Measurements from ENCODE around the gene KLHL21. TPM values are rescaled to one million over a fixed set of nuclear protein-coding genes. Genes with fewer than 3 reads are reported as not detected.

The KLHL21 gene
- total and polyA plus RNA-seq, 9 of the 15 experiments (the other 6 are each of a cell fraction or from before 2014, with no cell fraction given) = 2.1 to 42.1 (median 17.5) TPM

DNA sequence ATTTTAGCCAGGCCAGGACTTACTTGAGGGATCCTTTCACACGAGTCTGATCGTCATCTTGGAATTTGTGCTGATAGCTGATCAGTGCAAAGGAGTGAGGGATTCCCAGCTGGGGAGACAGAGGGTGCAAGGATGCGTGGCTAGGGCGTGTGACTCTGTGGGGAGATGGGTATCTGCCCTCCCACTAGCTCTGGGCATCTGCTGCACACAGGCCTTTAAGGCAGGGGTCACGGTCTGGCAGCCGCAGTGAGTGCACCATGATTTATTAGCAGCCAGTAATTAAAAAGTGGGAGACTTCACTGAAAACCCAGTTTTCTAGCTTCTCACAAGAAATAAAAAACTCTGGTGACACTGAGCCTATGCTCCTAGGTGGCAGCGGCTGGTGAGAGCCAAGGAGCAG, 42.3 kb upstream of the KLHL21 start:
- intact Hi-C loops (cut with micrococcal nuclease) = no loop called here
- ChIA-PET POLR2A (interaction anchor here (0.6 to 2.2 kb wide), 4 partner anchors 10 to 277 kb away, joined by 3 to 6 read pairs (median 4); no protein-coding TSS in a partner anchor), CTCF (ENCODE audit: low intra/inter-chr PET ratio) (interaction anchor here (1.2 to 2.4 kb wide), 2 partner anchors 158 to 159 kb away, joined by 3 to 31 read pairs; no protein-coding TSS in a partner anchor)
- H3K27ac ChIP-seq (ENCODE audit: extremely low read depth, low read depth, low read length) = no peak overlapping the region
- no peak overlapping the region for H2AFZ ChIP-seq (ENCODE audit: low read depth, low read length)
- BruUV-seq (replicated peaks) = no TSS peak
- H3K4me2 ChIP-seq (ENCODE audit: insufficient read depth, low read length) = no peak overlapping the region
- H3K9me1 ChIP-seq (ENCODE audit: control insufficient read depth, insufficient read depth, low read length) = no peaks in the 10 kb centered on the region
- peaks cover 79% of the 10 kb centered on the region for H3K36me3 ChIP-seq (ENCODE audit: control insufficient read depth, insufficient read depth, low read length)
- no peaks in the 10 kb centered on the region; a peak in 1 of 5 replicates for H3K4me1 ChIP-seq (replicated peaks in 1 of 2; ENCODE audit: control insufficient read depth in 2 of 2, insufficient read depth in 2 of 2, low read length in 2 of 2)
- TF ChIP-seq POLR2AphosphoS5 (IDR thresholded peaks at IDR 0.05; ENCODE audit: control insufficient read depth, insufficient read depth, low read depth, low read length) = 0 out of 2 replicates have a peak, but pooled peaks have one; percentile 5
- no peak for TF ChIP-seq KDM4B (IDR thresholded peaks at IDR 0.05; ENCODE audit: borderline replicate concordance in 2 of 2, low read depth in 1 of 2)
- TF ChIP-seq, protein P1, sequence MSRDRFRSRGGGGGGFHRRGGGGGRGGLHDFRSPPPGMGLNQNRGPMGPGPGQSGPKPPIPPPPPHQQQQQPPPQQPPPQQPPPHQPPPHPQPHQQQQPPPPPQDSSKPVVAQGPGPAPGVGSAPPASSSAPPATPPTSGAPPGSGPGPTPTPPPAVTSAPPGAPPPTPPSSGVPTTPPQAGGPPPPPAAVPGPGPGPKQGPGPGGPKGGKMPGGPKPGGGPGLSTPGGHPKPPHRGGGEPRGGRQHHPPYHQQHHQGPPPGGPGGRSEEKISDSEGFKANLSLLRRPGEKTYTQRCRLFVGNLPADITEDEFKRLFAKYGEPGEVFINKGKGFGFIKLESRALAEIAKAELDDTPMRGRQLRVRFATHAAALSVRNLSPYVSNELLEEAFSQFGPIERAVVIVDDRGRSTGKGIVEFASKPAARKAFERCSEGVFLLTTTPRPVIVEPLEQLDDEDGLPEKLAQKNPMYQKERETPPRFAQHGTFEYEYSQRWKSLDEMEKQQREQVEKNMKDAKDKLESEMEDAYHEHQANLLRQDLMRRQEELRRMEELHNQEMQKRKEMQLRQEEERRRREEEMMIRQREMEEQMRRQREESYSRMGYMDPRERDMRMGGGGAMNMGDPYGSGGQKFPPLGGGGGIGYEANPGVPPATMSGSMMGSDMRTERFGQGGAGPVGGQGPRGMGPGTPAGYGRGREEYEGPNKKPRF (IDR thresholded peaks at IDR 0.05; ENCODE audit: low read depth, low read length) = no peak
- TF ChIP-seq BMI1 (IDR thresholded peaks at IDR 0.05; ENCODE audit: low read length) = no peak
- no peak for FAIRE-seq
- no peaks in the 10 kb centered on the region for H3K27me3 ChIP-seq (ENCODE audit: control insufficient read depth in 2 of 2, insufficient read depth in 2 of 2, low read length in 2 of 2)
- no peaks in the 10 kb centered on the region for H3K79me2 ChIP-seq (ENCODE audit: control insufficient read depth, insufficient read depth, low read length)
- H3K9ac ChIP-seq (ENCODE audit: insufficient read depth in 1 of 2, low read depth in 2 of 2, low read length in 2 of 2) = no peak overlapping the region
- H3K9me3 ChIP-seq (replicated peaks; ENCODE audit: control insufficient read depth, insufficient read depth, low read depth, low read length) = no peaks in the 10 kb centered on the region
- in situ Hi-C loops (cut with MboI) = no loop called here
- 87% methylated on average over 7 of the region's 7 CpGs for WGBS (ENCODE audit: insufficient coverage, low coverage, missing lambda C conversion rate)
- no peak for DNase-seq (ENCODE audit: extremely low read depth in 1 of 4, low spot score in 3 of 4)
- 0 out of 2 replicates have a peak, but pooled peaks cover 4% of the 10 kb centered on the region for H4K20me1 ChIP-seq (replicated peaks; ENCODE audit: control insufficient read depth, insufficient read depth, low read length)
- ATAC-seq = no peak
- H3K4me3 ChIP-seq = no peak overlapping the region
